AG04450 (cell line): ENCODE results near the gene LIX1. TPM values are rescaled to one million over a fixed set of nuclear protein-coding genes. Genes with fewer than 3 reads are reported as not detected.

ENCODE experiments used
- CTCF ChIA-PET: fragments of 300-600, 350-600 bp; formaldehyde crosslinking; extraction: SDS; loops from one replicate; lab custom pipeline; 2022; ENCODE audit warnings: antibody characterized with exemption, inconsistent platforms; lab: Charles Lee
- POLR2A ChIA-PET: fragments of 350-600 bp; formaldehyde crosslinking; extraction: SDS; loops from one replicate; lab custom pipeline; 2021; ENCODE audit warnings: antibody characterized with exemption, inconsistent platforms; lab: Yijun Ruan, JAX
- DNase-seq: peaks from one replicate; pipeline ENCODE4 v3.0.0-alpha.2; 2011; ENCODE audit warnings: low read depth, low spot score
- H3K27ac ChIP-seq: one replicate; pipeline ENCODE4 v1.5.1; 2012; ENCODE audit warnings: low read depth, low read length, control low read depth
- H3K27me3 ChIP-seq: one replicate; pipeline ENCODE4 v1.6.0; 2012; ENCODE audit warnings: low read length; ENCODE audit not compliant: control insufficient read depth, insufficient read depth
- H3K4me3 ChIP-seq: 2 replicates; pipeline ENCODE4 v1.5.1; 2011; ENCODE audit warnings: mild to moderate bottlenecking, low read depth, low read length, control low read depth
- H3K9me3 ChIP-seq: 2 replicates; pipeline ENCODE4 v1.5.1; 2012; ENCODE audit warnings: low read length; ENCODE audit not compliant: control insufficient read depth, insufficient read depth
- CTCF ChIP-seq: IDR thresholded peaks from 2 replicates; pipeline ENCODE4 v1.5.1; 2011; ENCODE audit warnings: low read depth, low read length, control low read depth, inconsistent platforms
- polyA plus RNA-seq: library from polyadenylated mRNA; depleted of rRNA; stranded (reverse); fragments of >200 nt; gene quantifications from 2 replicates; pipeline ENCODE4 v1.2.3, GENCODE V29; 2011

The LIX1 gene
- polyA plus RNA-seq, 1 experiment: not detected

GRCh38 chr5:97097326-97098230 lies 44.8 kb downstream of the LIX1 start:
- POLR2A ChIA-PET: no interaction called here
- CTCF ChIA-PET: no interaction called here
- Histone ChIP-seq H3K4me3 (no peak overlapping the region), H3K27me3 (no peaks in the 10 kb centered on the region), H3K27ac (no peak overlapping the region), H3K9me3 (no peaks in the 10 kb centered on the region)
- no peak for DNase-seq
- no peak for TF ChIP-seq CTCF

- TF ChIP-seq CTCF: no peak
- CTCF ChIA-PET: no interaction called here
Observed at GRCh38 chr5:97096846-97097245, 45.6 kb downstream of the LIX1 start.

GRCh38 chr5:97096191-97096590 lies 46.2 kb downstream of the LIX1 start:
- Histone ChIP-seq H3K27ac (no peak overlapping the region), H3K9me3 (no peaks in the 10 kb centered on the region), H3K4me3 (no peak overlapping the region), H3K27me3 (no peaks in the 10 kb centered on the region)
- ChIA-PET CTCF (interaction anchor here (0.6 kb wide), 1 partner anchor 160 kb away, joined by 8 read pairs; no protein-coding TSS in a partner anchor), POLR2A (no interaction called here)
- no peak for TF ChIP-seq CTCF
- DNase-seq: no peak

More at GRCh38 chr5:97096846-97097245, 45.6 kb downstream of the LIX1 start:
- POLR2A ChIA-PET: no interaction called here
- H3K4me3 ChIP-seq: no peak overlapping the region
- DNase-seq: no peak
- no peak overlapping the region for H3K27ac ChIP-seq
- no peaks in the 10 kb centered on the region for H3K27me3 ChIP-seq
- no peaks in the 10 kb centered on the region for H3K9me3 ChIP-seq

- CTCF ChIA-PET: interaction anchor here (1.2 kb wide), 1 partner anchor 226 kb away, joined by 4 read pairs; no protein-coding TSS in a partner anchor
- H3K9me3 ChIP-seq: no peaks in the 10 kb centered on the region
- H3K4me3 ChIP-seq: no peak overlapping the region
- H3K27me3 ChIP-seq: no peaks in the 10 kb centered on the region
- DNase-seq: no peak
- TF ChIP-seq CTCF: no peak
- POLR2A ChIA-PET: no interaction called here
- no peak overlapping the region for H3K27ac ChIP-seq
Observed at GRCh38 chr5:97095318-97095732, 47.1 kb downstream of the LIX1 start.
